Measurements from ENCODE around the gene GALK1. TPM values are rescaled to one million over a fixed set of nuclear protein-coding genes. Genes with fewer than 3 reads are reported as not detected.

GALK1 gene
- total RNA-seq, 1 experiment from 2014 or later: 75.0 TPM

- intact Hi-C loops (cut with micrococcal nuclease): no loop called here
- CTCF ChIA-PET: no interaction called here
- no TSS peak for BruUV-seq (replicated peaks)
Measured at GRCh38 chr17:75740631-75741077, 24.3 kb downstream of the GALK1 start.

DNA sequence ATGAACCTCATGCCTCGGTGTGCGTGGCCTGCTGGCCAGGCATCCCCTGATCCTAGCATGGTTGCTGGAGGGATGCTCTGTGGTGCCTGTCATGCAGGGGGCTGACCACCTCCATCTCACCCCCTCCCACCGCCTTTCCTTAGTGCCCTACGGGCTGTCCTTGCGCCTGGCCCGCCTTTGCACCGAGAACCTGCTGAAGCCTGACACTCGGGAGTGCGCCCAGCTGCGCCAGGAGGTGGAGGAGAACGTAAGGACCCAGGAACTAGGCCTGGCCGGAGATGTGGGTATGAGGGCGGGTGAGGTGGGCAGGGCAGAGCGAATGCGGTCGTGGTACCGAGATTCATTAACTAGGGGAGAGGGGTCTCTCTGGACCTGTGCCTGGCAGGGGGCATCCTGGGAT, 24.8 kb downstream of the GALK1 start:
- Histone ChIP-seq H2AFZ (ENCODE audit: low read length) (no peak overlapping the region), H3K4me2 (ENCODE audit: low read length) (no peak overlapping the region), H3K9me2 (replicated peaks; ENCODE audit: low read length) (no peaks in the 10 kb centered on the region), H3K79me2 (ENCODE audit: low read length) (no peaks in the 10 kb centered on the region), H3K4me3 (ENCODE audit: low read length) (no peak overlapping the region), H3K27ac (ENCODE audit: low read length) (no peak overlapping the region), H3K9me3 (ENCODE audit: low read length) (no peaks in the 10 kb centered on the region), H3K36me3 (ENCODE audit: low read depth, low read length) (peaks cover 70% of the 10 kb centered on the region), H3K27me3 (ENCODE audit: low read length) (no peaks in the 10 kb centered on the region), H4K20me1 (ENCODE audit: low read length) (no peaks in the 10 kb centered on the region), H3K9ac (ENCODE audit: low read length) (no peak overlapping the region), H3F3A (ENCODE audit: low read length, unreplicated experiment) (no peaks in the 10 kb centered on the region), H3K4me1 (ENCODE audit: insufficient read depth, low read length) (no peaks in the 10 kb centered on the region)
- ATAC-seq: no peak
- ChIA-PET POLR2A (ENCODE audit: unreplicated experiment) (no interaction called here), CTCF (no interaction called here)
- BruUV-seq (replicated peaks): no TSS peak
- DNase-seq: no peak
- intact Hi-C loops (cut with micrococcal nuclease): no loop called here
- TF ChIP-seq EZH2phosphoT487 (IDR thresholded peaks at IDR 0.05; ENCODE audit: borderline replicate concordance, low read length): no peak
- no peak for TF ChIP-seq EZH2 (IDR thresholded peaks at IDR 0.05; ENCODE audit: low read length, unreplicated experiment)
- TF ChIP-seq, protein P1, sequence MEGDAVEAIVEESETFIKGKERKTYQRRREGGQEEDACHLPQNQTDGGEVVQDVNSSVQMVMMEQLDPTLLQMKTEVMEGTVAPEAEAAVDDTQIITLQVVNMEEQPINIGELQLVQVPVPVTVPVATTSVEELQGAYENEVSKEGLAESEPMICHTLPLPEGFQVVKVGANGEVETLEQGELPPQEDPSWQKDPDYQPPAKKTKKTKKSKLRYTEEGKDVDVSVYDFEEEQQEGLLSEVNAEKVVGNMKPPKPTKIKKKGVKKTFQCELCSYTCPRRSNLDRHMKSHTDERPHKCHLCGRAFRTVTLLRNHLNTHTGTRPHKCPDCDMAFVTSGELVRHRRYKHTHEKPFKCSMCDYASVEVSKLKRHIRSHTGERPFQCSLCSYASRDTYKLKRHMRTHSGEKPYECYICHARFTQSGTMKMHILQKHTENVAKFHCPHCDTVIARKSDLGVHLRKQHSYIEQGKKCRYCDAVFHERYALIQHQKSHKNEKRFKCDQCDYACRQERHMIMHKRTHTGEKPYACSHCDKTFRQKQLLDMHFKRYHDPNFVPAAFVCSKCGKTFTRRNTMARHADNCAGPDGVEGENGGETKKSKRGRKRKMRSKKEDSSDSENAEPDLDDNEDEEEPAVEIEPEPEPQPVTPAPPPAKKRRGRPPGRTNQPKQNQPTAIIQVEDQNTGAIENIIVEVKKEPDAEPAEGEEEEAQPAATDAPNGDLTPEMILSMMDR (conservative IDR thresholded peaks at IDR 0.05; ENCODE audit: low read depth, low read length): no peak

More at GRCh38 chr17:75740631-75741077, 24.3 kb downstream of the GALK1 start:
- no peak for ATAC-seq
- H3K9ac ChIP-seq (ENCODE audit: low read length): no peak overlapping the region
- no peaks in the 10 kb centered on the region for H3K79me2 ChIP-seq (ENCODE audit: low read length)
- no peaks in the 10 kb centered on the region for H3K27me3 ChIP-seq (ENCODE audit: low read length)
- no peak overlapping the region for H2AFZ ChIP-seq (ENCODE audit: low read length)
- H3K4me2 ChIP-seq (ENCODE audit: low read length): no peak overlapping the region
- no peaks in the 10 kb centered on the region for H3K9me2 ChIP-seq (replicated peaks; ENCODE audit: low read length)
- no peak overlapping the region for H3K27ac ChIP-seq (ENCODE audit: low read length)
- TF ChIP-seq, protein P1 (conservative IDR thresholded peaks at IDR 0.05; ENCODE audit: low read depth, low read length): no peak
- TF ChIP-seq EZH2phosphoT487 (IDR thresholded peaks at IDR 0.05; ENCODE audit: borderline replicate concordance, low read length) (no peak), EZH2 (IDR thresholded peaks at IDR 0.05; ENCODE audit: low read length, unreplicated experiment) (no peak)
- no peaks in the 10 kb centered on the region for H3K9me3 ChIP-seq (ENCODE audit: low read length)
- peaks cover 68% of the 10 kb centered on the region for H3K36me3 ChIP-seq (ENCODE audit: low read depth, low read length)
- POLR2A ChIA-PET (ENCODE audit: unreplicated experiment): interaction anchor here (0.6 kb wide), 1 partner anchor 9 kb away, joined by 3 read pairs; no protein-coding TSS in a partner anchor
- no peaks in the 10 kb centered on the region for H3K4me1 ChIP-seq (ENCODE audit: insufficient read depth, low read length)
- DNase-seq: no peak
- no peaks in the 10 kb centered on the region for H4K20me1 ChIP-seq (ENCODE audit: low read length)
- H3K4me3 ChIP-seq (ENCODE audit: low read length): no peak overlapping the region
- no peaks in the 10 kb centered on the region for H3F3A ChIP-seq (ENCODE audit: low read length, unreplicated experiment)

GRCh38 chr17:75739801-75740200, 25.2 kb downstream of the GALK1 start:
- Histone ChIP-seq H3K9me3 (ENCODE audit: low read length) (no peaks in the 10 kb centered on the region), H3K36me3 (ENCODE audit: low read depth, low read length) (peaks cover 67% of the 10 kb centered on the region), H3K27ac (ENCODE audit: low read length) (no peak overlapping the region), H3K4me2 (ENCODE audit: low read length) (no peak overlapping the region), H3K4me3 (ENCODE audit: low read length) (no peak overlapping the region), H2AFZ (ENCODE audit: low read length) (no peak overlapping the region), H3K4me1 (ENCODE audit: insufficient read depth, low read length) (no peaks in the 10 kb centered on the region), H3K27me3 (ENCODE audit: low read length) (no peaks in the 10 kb centered on the region), H3K79me2 (ENCODE audit: low read length) (no peaks in the 10 kb centered on the region), H3K9me2 (replicated peaks; ENCODE audit: low read length) (no peaks in the 10 kb centered on the region), H4K20me1 (ENCODE audit: low read length) (no peaks in the 10 kb centered on the region), H3K9ac (ENCODE audit: low read length) (no peak overlapping the region), H3F3A (ENCODE audit: low read length, unreplicated experiment) (no peaks in the 10 kb centered on the region)
- DNase-seq: no peak
- POLR2A ChIA-PET (ENCODE audit: unreplicated experiment): no interaction called here
- intact Hi-C loops (cut with micrococcal nuclease): no loop called here
- TF ChIP-seq, protein P1 (conservative IDR thresholded peaks at IDR 0.05; ENCODE audit: low read depth, low read length): no peak
- TF ChIP-seq EZH2phosphoT487 (IDR thresholded peaks at IDR 0.05; ENCODE audit: borderline replicate concordance, low read length) (no peak), EZH2 (IDR thresholded peaks at IDR 0.05; ENCODE audit: low read length, unreplicated experiment) (no peak)
- CTCF ChIA-PET: no interaction called here
- ATAC-seq: no peak
- BruUV-seq (replicated peaks): no TSS peak

Measured in PC-3 (cell line).